GM18907 (cell line): ENCODE data around the gene PRDM13.
"Not testable (repeated sequence)": the region's sequence is repeated elsewhere in the genome, so short reads cannot be mapped to it uniquely, and the experiment has no call there.

Source experiments
- ATAC-seq: cut with Tn5 transposase; IDR thresholded peaks from one replicate; pipeline ENCODE4 v1.9.1; 2021; ENCODE audit warnings: mild to moderate bottlenecking, moderate library complexity; ENCODE audit not compliant: unreplicated experiment

Gene PRDM13

GRCh38 chr6:99606656-99607415 lies at the start of gene PRDM13:
Gene PRDM13 (plus strand): TSS chr6:99606833. CDS start chr6:99607035, 202 bp downstream.
- ATAC-seq: no peak

- ATAC-seq: no peak
Measured at GRCh38 chr6:99559057-99559456, 47.6 kb upstream of the PRDM13 start.

GRCh38 chr6:99560668-99561067 lies 46.0 kb upstream of the PRDM13 start:
- ATAC-seq: no peak

GRCh38 chr6:99563056-99563723 lies 43.4 kb upstream of the PRDM13 start:
- ATAC-seq: no peak

- ATAC-seq: peak; percentile 99
Measured at GRCh38 chr6:99568103-99568933, 38.3 kb upstream of the PRDM13 start, which contains the start of gene CCNC. Gene CCNC (minus strand): TSS chr6:99568660. CDS start chr6:99568527, 133 bp downstream.

- no peak for ATAC-seq
Measured at GRCh38 chr6:99573980-99574617, 32.5 kb upstream of the PRDM13 start.

GRCh38 chr6:99575544-99576227 lies 30.9 kb upstream of the PRDM13 start:
- ATAC-seq: no peak

GRCh38 chr6:99579781-99580180 lies 26.9 kb upstream of the PRDM13 start:
- ATAC-seq: no peak

GRCh38 chr6:99587792-99588191 lies 18.8 kb upstream of the PRDM13 start:
- no peak for ATAC-seq

GRCh38 chr6:99588618-99589289 lies 17.9 kb upstream of the PRDM13 start:
- ATAC-seq: peak; percentile 97

- ATAC-seq: peak; percentile 31
Measured at GRCh38 chr6:99589290-99589672, 17.4 kb upstream of the PRDM13 start.

- no peak for ATAC-seq
Measured at GRCh38 chr6:99589907-99590493, 16.6 kb upstream of the PRDM13 start.

- ATAC-seq: no peak
Measured at GRCh38 chr6:99590728-99591672, 15.6 kb upstream of the PRDM13 start.

GRCh38 chr6:99591673-99592364 lies 14.8 kb upstream of the PRDM13 start:
- ATAC-seq: no peak

- ATAC-seq: no peak
Measured at GRCh38 chr6:99592900-99593299, 13.7 kb upstream of the PRDM13 start.

- ATAC-seq: not testable (repeated sequence)
Measured at GRCh38 chr6:99594696-99595095, 11.9 kb upstream of the PRDM13 start.

GRCh38 chr6:99602520-99603420 lies 3.9 kb upstream of the PRDM13 start:
- ATAC-seq: peak; percentile 7
